HG02943 (cell line): Measurements from ENCODE around the gene ZDHHC14.
"Not testable (repeated sequence)": the region's sequence is repeated elsewhere in the genome, so short reads cannot be mapped to it uniquely, and the experiment has no call there.

Experiments
- ATAC-seq: cut with Tn5 transposase; IDR thresholded peaks from one replicate; pipeline ENCODE4 v1.9.1; 2021; ENCODE audit warnings: mild to moderate bottlenecking, low read depth, moderate library complexity; ENCODE audit not compliant: unreplicated experiment

ZDHHC14 gene

GRCh38 chr6:157461000-157461915, 80.3 kb downstream of the ZDHHC14 start:
- ATAC-seq, result peak; percentile 33

GRCh38 chr6:157462956-157463742, 82.2 kb downstream of the ZDHHC14 start:
- ATAC-seq, result no peak

DNA sequence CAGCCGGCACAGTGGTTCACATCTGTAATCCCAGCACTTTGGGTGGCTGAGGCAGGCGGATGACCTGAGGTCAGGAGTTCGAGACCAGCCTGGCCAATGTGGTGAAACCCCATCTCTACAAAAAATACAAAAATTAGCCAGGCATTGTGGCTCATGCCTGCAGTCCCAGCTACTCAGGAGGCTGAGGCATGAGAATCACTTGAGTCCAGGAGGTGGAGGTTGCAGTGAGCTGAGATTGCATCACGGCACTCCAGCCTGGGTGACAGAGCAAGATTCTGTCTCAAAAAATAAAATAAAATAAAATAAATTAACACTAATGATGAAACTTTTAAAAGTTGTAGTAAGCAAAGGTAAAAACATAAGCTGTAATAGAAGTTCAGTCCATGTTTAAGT, 82.7 kb downstream of the ZDHHC14 start:
- not testable (repeated sequence) for ATAC-seq

GRCh38 chr6:157464653-157465535, 83.9 kb downstream of the ZDHHC14 start:
- no peak for ATAC-seq

GRCh38 chr6:157466342-157466648, 85.3 kb downstream of the ZDHHC14 start:
- ATAC-seq, result no peak

- ATAC-seq, result not testable (repeated sequence)
Measured at GRCh38 chr6:157467339-157467738, 86.3 kb downstream of the ZDHHC14 start.

- no peak for ATAC-seq
Measured at GRCh38 chr6:157468054-157468453, 87.1 kb downstream of the ZDHHC14 start.

DNA sequence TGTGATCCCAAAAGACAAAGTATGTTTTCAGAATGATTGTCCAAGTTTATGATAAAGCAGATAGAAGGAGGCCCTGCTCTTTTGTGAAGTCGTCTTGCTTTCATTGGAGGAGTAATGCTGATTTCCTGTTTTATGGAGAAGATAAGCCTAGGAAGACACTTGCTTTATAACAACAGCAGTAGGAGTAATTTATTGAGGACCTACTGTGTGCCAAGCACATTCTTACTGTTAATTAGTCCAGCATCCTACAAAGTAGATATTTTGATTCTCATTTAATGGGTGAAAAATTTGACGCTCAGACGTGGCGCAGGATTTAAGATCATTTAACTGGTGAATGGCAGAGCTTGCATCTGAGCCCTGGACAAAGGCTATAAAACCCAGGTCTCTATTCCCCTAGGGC, 87.6 kb downstream of the ZDHHC14 start:
- no peak for ATAC-seq

DNA sequence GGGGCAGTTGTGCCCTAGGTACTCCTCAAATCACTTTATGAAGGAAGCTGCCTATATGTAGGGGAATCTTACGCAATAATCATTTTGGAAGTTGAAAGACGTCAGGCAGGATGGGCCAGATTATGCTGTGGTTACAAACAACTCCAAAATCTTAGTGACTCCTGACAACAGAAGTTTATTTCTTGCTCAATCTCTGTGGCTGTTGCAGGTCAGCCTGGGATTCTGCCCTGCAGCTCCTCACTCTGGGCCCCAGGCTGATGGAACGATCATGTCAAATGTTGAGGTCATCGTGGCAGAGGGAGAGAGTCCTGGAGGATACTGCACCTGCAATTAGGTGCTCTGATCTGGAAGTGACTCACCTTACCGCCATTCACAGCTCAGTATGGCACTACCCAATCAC, 88.4 kb downstream of the ZDHHC14 start:
- no peak for ATAC-seq

DNA sequence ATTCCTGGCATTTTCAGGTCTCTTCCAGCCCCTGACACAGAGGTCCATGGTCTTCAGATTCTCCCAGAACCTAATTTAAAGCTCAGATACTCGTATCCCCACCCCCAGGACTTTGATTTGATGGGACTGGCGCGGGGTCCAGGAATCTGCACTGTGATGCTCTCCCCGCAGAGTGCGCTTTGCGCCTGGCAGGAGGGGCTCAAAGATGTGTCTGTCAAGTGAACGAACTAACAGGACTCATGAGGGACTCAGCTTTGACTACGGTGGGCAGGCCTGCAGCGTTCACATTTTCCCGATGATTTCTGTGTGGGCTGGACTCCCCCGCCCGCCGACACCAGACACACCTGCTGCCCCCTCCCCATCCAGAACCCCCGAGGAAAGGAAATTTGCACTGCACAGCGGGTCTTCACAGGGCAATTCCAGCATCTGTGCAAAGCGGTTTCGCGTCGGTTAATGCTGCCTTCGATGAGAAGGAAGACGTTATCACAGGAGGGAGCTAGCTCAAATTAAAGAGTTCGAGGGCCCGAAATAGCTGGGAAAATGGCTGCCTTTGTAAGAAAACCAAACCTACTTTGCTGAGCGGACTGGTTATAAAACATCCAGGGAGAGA, 90.2 kb downstream of the ZDHHC14 start:
- no peak for ATAC-seq

GRCh38 chr6:157471895-157472686, 91.1 kb downstream of the ZDHHC14 start:
- ATAC-seq, result no peak

GRCh38 chr6:157476797-157477196, 95.8 kb downstream of the ZDHHC14 start:
- no peak for ATAC-seq

DNA sequence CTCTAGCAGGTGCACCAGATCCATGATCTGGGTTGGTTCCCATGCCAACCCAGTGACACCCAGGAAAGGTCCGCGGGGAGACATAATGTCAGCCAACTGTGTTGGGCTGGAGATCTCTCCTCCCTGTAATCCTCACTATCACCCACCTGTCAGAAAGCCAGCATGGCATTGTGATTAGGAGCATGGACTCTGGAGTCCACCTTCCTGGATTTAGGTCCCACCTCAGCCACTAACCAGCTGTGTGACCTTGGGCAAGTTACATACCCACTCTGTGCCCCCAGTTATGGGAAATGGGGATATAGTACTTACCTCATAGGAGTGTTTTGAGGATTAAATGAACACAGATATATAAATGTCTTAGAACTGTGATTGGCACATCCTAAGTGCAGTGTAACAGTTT, 97.9 kb downstream of the ZDHHC14 start:
- ATAC-seq, result no peak

- no peak for ATAC-seq
Measured at GRCh38 chr6:157479464-157480303, 98.7 kb downstream of the ZDHHC14 start.

- ATAC-seq, result no peak
Measured at GRCh38 chr6:157481189-157481864, 100.3 kb downstream of the ZDHHC14 start.

- no peak for ATAC-seq
Measured at GRCh38 chr6:157481865-157482249, 100.9 kb downstream of the ZDHHC14 start.

- ATAC-seq, result no peak
Measured at GRCh38 chr6:157483770-157484169, 102.8 kb downstream of the ZDHHC14 start.

GRCh38 chr6:157484181-157484580, 103.2 kb downstream of the ZDHHC14 start:
- no peak for ATAC-seq
